Chondrocyte (in vitro differentiated cells): ENCODE results near the gene ULBP3. TPM values are rescaled to one million over a fixed set of nuclear protein-coding genes. Genes with fewer than 3 reads are reported as not detected.

Experiments used
- DNase-seq: peaks from one replicate; pipeline ENCODE4 v3.0.0; 2021; ENCODE audit warnings: mixed read lengths, low spot score
- H3K27ac Mint-ChIP-seq: one replicate; pipeline ENCODE4 v1.8.0; 2021; ENCODE audit warnings: mild to moderate bottlenecking, moderate library complexity, mixed read lengths; ENCODE audit not compliant: unreplicated experiment
- H3K27me3 Mint-ChIP-seq: 2 replicates; pipeline ENCODE4 v1.8.0; 2021; ENCODE audit warnings: low read depth, mixed read lengths
- H3K36me3 Mint-ChIP-seq: 2 replicates; pipeline ENCODE4 v1.8.0; 2021; ENCODE audit warnings: low read depth, mixed read lengths
- H3K4me1 Mint-ChIP-seq: 2 replicates; pipeline ENCODE4 v1.8.0; 2021; ENCODE audit warnings: low read depth, mild to moderate bottlenecking, mixed read lengths
- H3K4me3 Mint-ChIP-seq: one replicate; pipeline ENCODE4 v1.8.0; 2021; ENCODE audit warnings: mild to moderate bottlenecking, moderate library complexity, mixed read lengths; ENCODE audit not compliant: unreplicated experiment
- H3K9me3 Mint-ChIP-seq: 2 replicates; pipeline ENCODE4 v1.8.0; 2021; ENCODE audit warnings: low read depth, mixed read lengths
- total RNA-seq: library from RNA; stranded (reverse); gene quantifications from 3 replicates; pipeline ENCODE4 v1.2.1, GENCODE V29; 2021
- TF ChIP-seq, protein P1 (sequence below): fragments of 200-600 bp; sonication (generic); IDR thresholded peaks from 2 replicates; pipeline ENCODE4 v1.5.0; 2021; ENCODE audit warnings: antibody characterized with exemption, mild to moderate bottlenecking, moderate library complexity

The ULBP3 gene
- total RNA-seq, 1 donor from 2014 or later: 5.0 TPM

DNA sequence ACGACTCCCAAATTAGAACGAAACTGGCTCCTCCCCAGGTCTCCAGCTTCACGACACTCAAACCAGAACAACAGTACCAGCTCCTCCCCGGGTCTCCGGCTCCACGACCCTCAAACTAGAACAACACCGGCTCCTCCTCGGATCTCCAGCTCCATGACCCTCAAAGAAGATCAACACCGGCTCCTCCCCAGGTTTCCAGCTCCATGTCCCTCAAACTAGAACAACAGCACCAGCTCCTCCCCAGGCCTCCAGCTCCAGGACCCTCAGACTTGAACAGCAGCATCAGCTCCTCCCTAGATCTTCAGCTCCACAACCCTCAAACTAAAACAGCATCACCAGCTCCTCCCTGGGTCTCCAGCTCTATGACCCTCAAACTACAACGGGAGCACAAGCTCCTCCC, 13.8 kb downstream of the ULBP3 start:
- DNase-seq: no peak
- Mint-ChIP-seq H3K27ac (no peak overlapping the region), H3K36me3 (peaks cover 5% of the 10 kb centered on the region), H3K27me3 (peaks cover 48% of the 10 kb centered on the region), H3K4me1 (no peaks in the 10 kb centered on the region), H3K4me3 (no peak overlapping the region), H3K9me3 (peaks cover 5% of the 10 kb centered on the region)
- TF ChIP-seq, protein P1, sequence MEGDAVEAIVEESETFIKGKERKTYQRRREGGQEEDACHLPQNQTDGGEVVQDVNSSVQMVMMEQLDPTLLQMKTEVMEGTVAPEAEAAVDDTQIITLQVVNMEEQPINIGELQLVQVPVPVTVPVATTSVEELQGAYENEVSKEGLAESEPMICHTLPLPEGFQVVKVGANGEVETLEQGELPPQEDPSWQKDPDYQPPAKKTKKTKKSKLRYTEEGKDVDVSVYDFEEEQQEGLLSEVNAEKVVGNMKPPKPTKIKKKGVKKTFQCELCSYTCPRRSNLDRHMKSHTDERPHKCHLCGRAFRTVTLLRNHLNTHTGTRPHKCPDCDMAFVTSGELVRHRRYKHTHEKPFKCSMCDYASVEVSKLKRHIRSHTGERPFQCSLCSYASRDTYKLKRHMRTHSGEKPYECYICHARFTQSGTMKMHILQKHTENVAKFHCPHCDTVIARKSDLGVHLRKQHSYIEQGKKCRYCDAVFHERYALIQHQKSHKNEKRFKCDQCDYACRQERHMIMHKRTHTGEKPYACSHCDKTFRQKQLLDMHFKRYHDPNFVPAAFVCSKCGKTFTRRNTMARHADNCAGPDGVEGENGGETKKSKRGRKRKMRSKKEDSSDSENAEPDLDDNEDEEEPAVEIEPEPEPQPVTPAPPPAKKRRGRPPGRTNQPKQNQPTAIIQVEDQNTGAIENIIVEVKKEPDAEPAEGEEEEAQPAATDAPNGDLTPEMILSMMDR: no peak

DNA sequence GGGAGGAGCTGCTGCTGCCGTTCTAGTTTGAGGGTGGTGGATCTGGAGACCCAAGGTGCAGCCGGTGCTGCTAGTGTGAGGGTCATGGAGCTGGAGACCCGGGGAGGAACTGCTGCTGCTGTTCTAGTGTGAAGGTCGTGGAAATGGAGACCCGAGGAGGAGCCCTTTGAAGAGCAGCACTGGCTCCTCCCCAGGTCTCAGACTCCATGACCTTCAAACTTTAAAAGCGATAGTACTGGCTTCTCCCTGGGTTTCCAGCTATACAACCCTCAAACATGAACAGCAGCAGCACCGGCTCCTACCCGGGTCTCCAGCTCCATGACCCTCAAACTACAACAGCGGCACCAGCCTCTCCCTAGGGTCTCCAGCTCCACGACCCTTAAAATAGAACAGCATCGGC, 15.5 kb downstream of the ULBP3 start:
- DNase-seq: no peak
- Mint-ChIP-seq H3K9me3 (peaks cover 5% of the 10 kb centered on the region), H3K4me1 (no peaks in the 10 kb centered on the region), H3K27ac (no peak overlapping the region), H3K27me3 (peaks cover 47% of the 10 kb centered on the region), H3K36me3 (peaks cover 5% of the 10 kb centered on the region), H3K4me3 (no peak overlapping the region)
- TF ChIP-seq, protein P1: no peak

DNA sequence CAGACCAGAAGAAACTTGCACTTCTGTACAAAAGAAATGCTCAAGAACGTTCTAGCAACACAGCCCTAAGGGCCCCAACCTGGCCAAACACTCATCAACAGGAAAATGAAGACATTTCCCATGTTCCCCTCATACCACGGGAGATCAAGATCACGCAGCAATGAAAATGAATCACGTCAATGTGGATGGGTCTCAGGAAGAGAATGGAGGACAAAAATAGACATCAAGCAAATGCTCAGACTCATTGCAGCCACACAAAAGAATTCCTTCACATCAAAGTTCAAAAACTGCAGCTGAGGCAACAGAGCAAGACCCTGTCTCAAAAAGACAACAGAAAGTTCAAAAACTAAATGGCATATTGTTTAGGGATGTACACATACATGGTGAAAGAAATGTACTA, 18.1 kb downstream of the ULBP3 start:
- Mint-ChIP-seq H3K9me3 (peaks cover 5% of the 10 kb centered on the region), H3K36me3 (peaks cover 5% of the 10 kb centered on the region), H3K4me3 (no peak overlapping the region), H3K4me1 (no peaks in the 10 kb centered on the region), H3K27me3 (peaks cover 49% of the 10 kb centered on the region), H3K27ac (no peak overlapping the region)
- TF ChIP-seq, protein P1: no peak
- no peak for DNase-seq

DNA sequence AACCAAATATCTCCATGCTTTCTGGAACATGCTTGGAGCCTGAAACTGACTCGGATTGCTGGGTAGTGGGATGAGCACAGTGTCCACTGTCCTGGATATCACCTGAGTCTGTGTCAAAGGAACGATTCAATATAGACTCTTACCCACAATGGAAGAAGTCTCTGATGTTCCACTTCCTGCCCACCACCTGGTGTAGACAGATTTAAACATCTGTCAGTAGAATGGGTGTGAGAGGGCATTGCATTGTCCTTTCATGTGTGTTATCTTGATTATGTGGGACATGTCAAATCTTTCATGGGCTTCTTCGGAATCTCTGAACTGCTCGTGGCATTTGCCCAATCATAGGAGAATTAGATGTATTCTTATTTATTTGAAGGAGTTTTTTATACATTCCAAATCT, 20.8 kb downstream of the ULBP3 start:
- DNase-seq: no peak
- Mint-ChIP-seq H3K36me3 (no peaks in the 10 kb centered on the region), H3K27me3 (peaks cover 29% of the 10 kb centered on the region), H3K27ac (no peak overlapping the region), H3K4me1 (no peaks in the 10 kb centered on the region), H3K4me3 (no peak overlapping the region), H3K9me3 (no peaks in the 10 kb centered on the region)
- TF ChIP-seq, protein P1: no peak

DNA sequence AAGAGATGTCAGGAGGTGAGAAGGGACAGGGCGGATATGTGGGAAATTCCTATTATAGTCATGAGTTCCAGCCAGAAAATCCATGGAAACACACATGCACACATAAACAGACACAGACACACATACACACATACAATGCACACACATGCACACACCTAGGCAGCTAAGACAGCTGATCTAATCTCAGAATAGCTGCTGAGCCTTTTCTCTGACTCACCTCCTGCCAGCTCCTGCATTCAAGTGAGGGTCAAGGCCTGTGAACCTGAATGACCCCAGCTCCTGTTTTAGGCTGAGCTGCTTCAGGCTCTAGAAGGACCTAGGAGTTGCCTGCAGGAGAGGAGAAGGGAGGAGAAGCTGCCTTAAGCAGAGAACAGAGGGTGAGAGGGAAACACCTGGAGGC, 22.0 kb downstream of the ULBP3 start:
- TF ChIP-seq, protein P1: no peak
- no peaks in the 10 kb centered on the region for H3K36me3 Mint-ChIP-seq
- H3K4me1 Mint-ChIP-seq: no peaks in the 10 kb centered on the region
- peaks cover 25% of the 10 kb centered on the region for H3K27me3 Mint-ChIP-seq
- no peak for DNase-seq
- no peak overlapping the region for H3K4me3 Mint-ChIP-seq
- no peaks in the 10 kb centered on the region for H3K9me3 Mint-ChIP-seq
- H3K27ac Mint-ChIP-seq: no peak overlapping the region
